Spleen (tissue), 11 donors: ENCODE data around the gene MAN1A2. TPM values are rescaled to one million over a fixed set of nuclear protein-coding genes. Genes with fewer than 3 reads are reported as not detected.

ENCODE experiments used
- DNase-seq: peaks from one replicate; pipeline ENCODE4 v3.0.0-alpha.2; 2020
- H3K27ac ChIP-seq, 8 donors: fragments of 200-600 bp; sonication (generic) in 7 of 8; 1 replicate in 4 of 8; 2 replicates in 4 of 8; pipeline versions ENCODE4 v1.5.0 to v1.8.0; 2016 to 2021; ENCODE audit warnings: inconsistent platforms in 4 of 8, mild to moderate bottlenecking in 4 of 8, moderate library complexity in 1 of 8
- H3K27me3 ChIP-seq, 7 donors: fragments of 200-600 bp; sonication (generic) in 6 of 7; replicated peaks in 1 of 7; 1 replicate in 4 of 7; 2 replicates in 3 of 7; pipeline versions ENCODE4 v1.5.0 to v1.8.0; 2016 to 2021; ENCODE audit warnings: inconsistent platforms in 3 of 7, mild to moderate bottlenecking in 1 of 7
- H3K36me3 ChIP-seq, 6 donors: fragments of 200-600 bp; sonication (generic) in 5 of 6; 1 replicate in 4 of 6; 2 replicates in 2 of 6; pipeline versions ENCODE4 v1.5.0 to v1.8.0; 2016 to 2021; ENCODE audit warnings: inconsistent platforms in 2 of 6
- H3K4me1 ChIP-seq, 6 donors: fragments of 200-600 bp; sonication (generic) in 5 of 6; 1 replicate in 3 of 6; 2 replicates in 3 of 6; pipeline versions ENCODE4 v1.5.0 to v1.8.0; 2016 to 2021; ENCODE audit warnings: inconsistent platforms in 3 of 6
- H3K4me3 ChIP-seq, 8 donors: fragments of 200-600 bp; sonication (generic) in 7 of 8; 1 replicate in 4 of 8; 2 replicates in 4 of 8; pipeline versions ENCODE4 v1.5.0 to v1.8.0; 2016 to 2021; ENCODE audit warnings: inconsistent platforms in 4 of 8, mild to moderate bottlenecking in 4 of 8, moderate library complexity in 2 of 8
- H3K9me3 ChIP-seq, 8 donors: fragments of 200-600 bp; sonication (generic) in 7 of 8; 1 replicate in 4 of 8; 2 replicates in 4 of 8; pipeline versions ENCODE4 v1.5.0 to v1.8.0; 2016 to 2021; ENCODE audit warnings: inconsistent platforms in 4 of 8
- POLR2A ChIP-seq, 3 donors: fragments of 450-650 bp; IDR thresholded peaks; one replicate each; pipeline ENCODE4 v1.5.1; 2017; ENCODE audit warnings: antibody characterized with exemption in 3 of 3, mild to moderate bottlenecking in 1 of 3
- POLR2AphosphoS5 ChIP-seq, 3 donors: sonication (generic); formaldehyde crosslinking; IDR thresholded peaks; one replicate each; pipeline ENCODE4 v1.5.1; 2017; ENCODE audit warnings: antibody characterized with exemption in 3 of 3
- WGBS, 5 donors: extraction: QIAGEN DNeasy Blood & Tissue Kit in 3 of 5; methylation state at CpG; one replicate each; pipeline versions ENCODE4 v1.1.5 to v1.1.7; 2013 to 2018; 5-methylcytosine and 5-hydroxymethylcytosine counted together
- intact Hi-C: fragments of 100-400 bp; cut with DNase I; formaldehyde crosslinking; loops from one replicate; pipeline ENCODE4 v1.15.0; 2023; ENCODE audit warnings: low total_unique reads
- polyA plus RNA-seq, 3 donors: library from polyadenylated mRNA; stranded (reverse); fragments of 200-250 nt; gene quantifications; one replicate each; pipeline ENCODE4 v1.2.1, GENCODE V29; 2013
- total RNA-seq, 7 donors: library from RNA; depleted of rRNA in 3 of 7; stranded (reverse); fragments of >200 nt in 3 of 7; fragmentation: NEBNext Ultra II Directional in 4 of 7; extraction: Animal tissue kit (Norgen Biotek cat#: 25700) in 4 of 7; gene quantifications; one replicate each; pipeline versions ENCODE4 v1.1.0 to v1.2.1, GENCODE V29; 2016 to 2021
- TF ChIP-seq, protein P1 (sequence below), 11 experiments: fragments of 200-600 bp in 7 of 11; fragments of 450-650 bp in 4 of 11; sonication (generic) in 4 of 11; IDR thresholded peaks in 8 of 11; conservative IDR thresholded peaks in 3 of 11; 1 replicate in 7 of 11; 2 replicates in 4 of 11; pipeline versions ENCODE4 v1.4.0 to v1.8.0; 2016 to 2021; ENCODE audit warnings: antibody characterized with exemption in 11 of 11, inconsistent platforms in 4 of 11, mild to moderate bottlenecking in 1 of 11
- donor health status: healthy with polysubstance abuse.
- donor health status: DM: no; HTN: no; CAD: no; lungs with moderate emphysema.
- donor health status: DM: no; HTN: no; CAD: no.
- donor health status: Bipolar disorder and iron deficiency.
- donor health status: healthy.
- donor health status: DM: no; HTN: no; CAD: no.
- donor health status: DM: yes; HTN: yes; CAD: no.

The MAN1A2 gene
- total and polyA plus RNA-seq, 10 donors: 4.1 to 52.4 (median 42.6) TPM

DNA sequence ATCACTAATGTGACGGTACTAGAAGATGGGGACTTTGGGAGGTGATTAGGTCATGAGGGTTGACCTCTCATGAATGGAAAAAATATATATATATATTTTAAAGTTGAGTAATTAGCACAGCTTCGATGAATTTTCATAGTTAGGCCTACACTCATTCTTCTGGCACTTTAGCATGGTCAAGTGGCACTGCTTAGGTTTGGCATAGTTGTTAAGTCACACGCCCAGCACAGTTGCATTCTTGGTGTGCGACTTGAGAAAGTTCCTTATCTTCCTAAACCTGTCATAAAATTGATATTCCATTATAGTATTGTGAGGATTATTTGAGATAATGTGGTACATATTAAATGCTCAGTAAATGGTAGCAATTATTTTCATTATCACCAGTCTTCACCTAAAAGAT is 47.7 kb downstream of the MAN1A2 start:
- H3K27ac ChIP-seq: no peak overlapping the region
- intact Hi-C loops: no loop called here
- H3K4me3 ChIP-seq: no peak overlapping the region
- TF ChIP-seq POLR2AphosphoS5 (IDR thresholded peaks at IDR 0.05): no peak
- WGBS, 5 donors: 94 to 99% (median 97%) methylated on average over 4 of the region's 4 CpGs
- H3K27me3 ChIP-seq: no peaks in the 10 kb centered on the region
- H3K9me3 ChIP-seq: no peaks in the 10 kb centered on the region
- no peak for DNase-seq
- H3K4me1 ChIP-seq: no peaks in the 10 kb centered on the region
- peaks cover 0 to 40% (median 10%) of the 10 kb centered on the region in 6 donors for H3K36me3 ChIP-seq

DNA sequence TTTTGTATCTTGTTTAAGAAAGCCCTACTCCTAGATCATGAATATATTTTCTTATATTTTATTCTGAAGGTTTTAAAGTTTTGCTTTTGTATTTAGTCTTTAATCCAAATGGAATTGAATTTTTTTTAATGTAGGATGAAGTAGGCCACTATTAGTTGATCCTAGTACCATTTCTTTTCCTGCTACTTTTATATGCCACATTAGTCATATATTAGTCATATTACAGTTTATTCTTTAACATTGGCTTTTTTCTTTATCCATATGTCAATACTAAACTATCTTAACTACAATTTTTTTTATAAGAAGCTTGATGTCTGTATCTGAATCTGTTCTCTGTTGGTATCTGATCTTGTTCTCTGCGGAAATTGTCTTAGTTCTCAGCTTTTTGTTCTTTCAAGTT is 48.8 kb downstream of the MAN1A2 start:
- H3K27ac ChIP-seq: no peak overlapping the region
- no peak overlapping the region for H3K4me3 ChIP-seq
- intact Hi-C loops: no loop called here
- H3K36me3 ChIP-seq: peaks cover 0 to 51% (median 14%) of the 10 kb centered on the region in 6 donors
- DNase-seq: no peak
- H3K9me3 ChIP-seq: no peaks in the 10 kb centered on the region
- no peaks in the 10 kb centered on the region for H3K4me1 ChIP-seq
- 93 to 100% (median 96%) methylated on average over 1 of the region's 1 CpG for WGBS, 5 donors
- H3K27me3 ChIP-seq: no peaks in the 10 kb centered on the region
- TF ChIP-seq POLR2A (IDR thresholded peaks at IDR 0.05): no peak
- TF ChIP-seq, protein P1, sequence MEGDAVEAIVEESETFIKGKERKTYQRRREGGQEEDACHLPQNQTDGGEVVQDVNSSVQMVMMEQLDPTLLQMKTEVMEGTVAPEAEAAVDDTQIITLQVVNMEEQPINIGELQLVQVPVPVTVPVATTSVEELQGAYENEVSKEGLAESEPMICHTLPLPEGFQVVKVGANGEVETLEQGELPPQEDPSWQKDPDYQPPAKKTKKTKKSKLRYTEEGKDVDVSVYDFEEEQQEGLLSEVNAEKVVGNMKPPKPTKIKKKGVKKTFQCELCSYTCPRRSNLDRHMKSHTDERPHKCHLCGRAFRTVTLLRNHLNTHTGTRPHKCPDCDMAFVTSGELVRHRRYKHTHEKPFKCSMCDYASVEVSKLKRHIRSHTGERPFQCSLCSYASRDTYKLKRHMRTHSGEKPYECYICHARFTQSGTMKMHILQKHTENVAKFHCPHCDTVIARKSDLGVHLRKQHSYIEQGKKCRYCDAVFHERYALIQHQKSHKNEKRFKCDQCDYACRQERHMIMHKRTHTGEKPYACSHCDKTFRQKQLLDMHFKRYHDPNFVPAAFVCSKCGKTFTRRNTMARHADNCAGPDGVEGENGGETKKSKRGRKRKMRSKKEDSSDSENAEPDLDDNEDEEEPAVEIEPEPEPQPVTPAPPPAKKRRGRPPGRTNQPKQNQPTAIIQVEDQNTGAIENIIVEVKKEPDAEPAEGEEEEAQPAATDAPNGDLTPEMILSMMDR (IDR thresholded peaks at IDR 0.05 in 8 of 11, conservative IDR thresholded peaks at IDR 0.05 in 3 of 11): no peak

DNA sequence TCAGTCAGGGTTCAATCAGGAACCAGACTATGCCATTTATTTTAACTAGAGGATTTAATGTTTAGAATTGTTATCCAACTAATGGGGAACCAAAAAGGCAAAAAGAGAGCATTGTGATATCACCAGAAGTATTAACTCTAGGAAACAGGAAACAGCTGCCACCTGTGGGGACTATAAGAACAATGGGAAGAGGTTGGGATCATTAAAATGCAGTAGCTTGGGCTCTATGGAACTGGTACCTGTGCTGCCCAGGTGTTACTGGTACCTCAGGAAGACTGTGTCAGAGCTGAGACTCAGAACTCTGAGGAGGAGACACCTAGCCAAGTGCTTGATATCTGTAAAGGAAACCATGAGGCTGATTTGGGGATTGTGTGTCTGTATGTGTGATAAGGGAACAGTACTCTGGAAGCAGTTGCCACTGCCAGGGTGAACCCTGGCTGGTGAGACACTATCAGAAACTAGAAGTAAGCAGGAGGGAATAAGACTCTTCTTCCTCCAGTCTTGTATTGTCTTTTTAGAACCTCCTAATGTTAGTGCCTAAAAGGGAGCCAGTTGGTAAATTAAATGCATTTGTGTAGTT is 49.4 kb downstream of the MAN1A2 start:
- H3K27me3 ChIP-seq: no peaks in the 10 kb centered on the region
- H3K36me3 ChIP-seq: peaks cover 0 to 57% (median 14%) of the 10 kb centered on the region in 6 donors
- TF ChIP-seq, protein P1 (IDR thresholded peaks at IDR 0.05 in 8 of 11, conservative IDR thresholded peaks at IDR 0.05 in 3 of 11): no peak
- no peak for TF ChIP-seq POLR2A (IDR thresholded peaks at IDR 0.05)
- no peak for TF ChIP-seq POLR2AphosphoS5 (IDR thresholded peaks at IDR 0.05)
- no peak for DNase-seq
- H3K4me1 ChIP-seq: no peaks in the 10 kb centered on the region
- no peaks in the 10 kb centered on the region for H3K9me3 ChIP-seq
- intact Hi-C loops: no loop called here
- H3K4me3 ChIP-seq: no peak overlapping the region
- H3K27ac ChIP-seq: no peak overlapping the region

DNA sequence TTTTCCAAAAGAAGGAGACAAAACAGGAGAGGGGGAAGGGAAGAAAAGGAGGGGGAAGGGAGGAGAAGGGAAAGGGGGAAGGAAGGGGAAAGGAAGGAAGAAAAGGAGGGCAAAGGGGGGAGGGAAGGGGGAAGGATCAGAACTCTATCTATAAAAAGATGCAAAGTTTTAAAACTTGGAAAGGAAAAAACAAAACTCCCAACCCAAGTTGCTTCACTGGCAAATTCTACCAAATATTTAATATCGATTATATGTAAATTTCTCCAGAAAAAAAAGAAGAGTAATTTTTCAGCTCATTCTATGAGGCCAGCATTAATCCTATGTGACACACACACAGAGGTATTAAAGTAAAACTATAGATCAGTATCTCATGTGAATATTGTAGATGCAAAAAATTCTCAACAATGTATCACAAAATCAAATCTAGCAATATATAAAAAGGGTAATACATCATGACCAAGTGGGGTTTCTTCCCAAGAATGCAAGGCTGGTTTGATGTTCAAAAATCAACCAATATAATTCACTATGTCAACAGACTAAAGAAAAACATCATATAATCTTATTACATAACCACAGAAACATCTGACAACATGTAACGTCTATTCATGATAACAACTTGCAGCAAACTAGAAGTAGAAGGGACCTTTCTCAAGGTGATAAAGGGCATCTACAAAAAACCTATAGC is 57.9 kb downstream of the MAN1A2 start:
- no peak for DNase-seq
- Histone ChIP-seq H3K27me3 (no peaks in the 10 kb centered on the region), H3K4me1 (no peaks in the 10 kb centered on the region), H3K4me3 (no peak overlapping the region), H3K27ac (no peak overlapping the region), H3K9me3 (peaks cover 0 to 44% (median 42%) of the 10 kb centered on the region in 8 donors), H3K36me3 (peaks cover 0 to 63% (median 19%) of the 10 kb centered on the region in 6 donors)
- no peak for TF ChIP-seq POLR2A (IDR thresholded peaks at IDR 0.05)
- TF ChIP-seq POLR2AphosphoS5 (IDR thresholded peaks at IDR 0.05): no peak
- TF ChIP-seq, protein P1 (IDR thresholded peaks at IDR 0.05 in 8 of 11, conservative IDR thresholded peaks at IDR 0.05 in 3 of 11): no peak
- 96 to 99% (median 97%) methylated on average over 2 of the region's 2 CpGs for WGBS, 5 donors
- intact Hi-C loops: no loop called here
